A549 (cell line): ENCODE data around the gene MPP2.

Experiments
- BHLHE40 ChIP-seq: IDR thresholded peaks from 2 replicates; pipeline ENCODE4 v1.6.1; 2012; ENCODE audit warnings: low read depth, low read length, inconsistent platforms
- MYC ChIP-seq: IDR thresholded peaks from 2 replicates; pipeline ENCODE4 v1.6.1; 2012; ENCODE audit warnings: mild to moderate bottlenecking, inconsistent platforms, low read length, improper control_type of control experiment, borderline replicate concordance

GRCh38 chr17:43900858-43901754 is 6.2 kb downstream of the MPP2 start:
- TF ChIP-seq BHLHE40 (no peak), MYC (no peak)
